K562 (cell line): ENCODE results near the gene WIPF2. TPM values are rescaled to one million over a fixed set of nuclear protein-coding genes. Genes with fewer than 3 reads are reported as not detected.

Experiments
- CEBPB ChIP-seq: fragments of 450-650 bp; IDR thresholded peaks from 2 replicates; pipeline ENCODE4 v1.6.1; 2016; ENCODE audit warnings: missing genetic modification characterization, missing compliant biosample characterization
- CREB1 ChIP-seq, 2 experiments: sonication (generic) in 1 of 2; formaldehyde crosslinking in 1 of 2; IDR thresholded peaks; 2 replicates each; pipeline versions ENCODE4 v1.6.1 to v1.8.0; 2012 to 2022; ENCODE audit warnings: inconsistent platforms in 1 of 2, mild to moderate bottlenecking in 1 of 2, missing genetic modification reagents in 1 of 2, moderate library complexity in 1 of 2
- ETV1 ChIP-seq: fragments of 450-650 bp; conservative IDR thresholded peaks from 2 replicates; pipeline ENCODE4 v1.6.1; 2016; ENCODE audit warnings: missing genetic modification characterization, control low read depth, low read depth, missing compliant biosample characterization
- GABPA ChIP-seq: fragments of 200-800 bp; sonication (Bioruptor generic); conservative IDR thresholded peaks from 2 replicates; pipeline ENCODE4 v1.6.1; 2016; ENCODE audit warnings: low read depth, missing genetic modification characterization, missing compliant biosample characterization
- HIVEP1 ChIP-seq: fragments of 250-450 bp; sonication (Bioruptor Pico); IDR thresholded peaks from 2 replicates; pipeline ENCODE4 v1.4.0; 2020; ENCODE audit warnings: mild to moderate bottlenecking
- HNRNPK ChIP-seq: fragments of 200-400 bp; formaldehyde crosslinking; IDR thresholded peaks from one replicate; pipeline ENCODE4 v1.6.1; 2018; ENCODE audit warnings: mild to moderate bottlenecking, low read depth, low read length; ENCODE audit not compliant: poor library complexity, severe bottlenecking
- JUNB ChIP-seq: fragments of 450-650 bp; formaldehyde crosslinking; conservative IDR thresholded peaks from 2 replicates; pipeline ENCODE4 v1.4.0; 2020; ENCODE audit warnings: mild to moderate bottlenecking
- JUND ChIP-seq, 2 experiments: IDR thresholded peaks; 2 replicates in 1 of 2; 3 replicates in 1 of 2; pipeline ENCODE4 v1.6.1; 2011; ENCODE audit warnings: borderline replicate concordance in 2 of 2, low read depth in 2 of 2, low read length in 2 of 2, improper control_type of control experiment in 1 of 2, missing biosample characterization in 1 of 2, missing genetic modification characterization in 1 of 2, missing genetic modification reagents in 1 of 2
- KAT8 ChIP-seq: fragments of 450-650 bp; IDR thresholded peaks from 2 replicates; pipeline ENCODE4 v1.6.1; 2016; ENCODE audit warnings: low read depth, mild to moderate bottlenecking
- MAFF ChIP-seq: IDR thresholded peaks from 2 replicates; pipeline ENCODE4 v1.6.1; 2012; ENCODE audit warnings: low read length, improper control_type of control experiment
- MAFK ChIP-seq: IDR thresholded peaks from 2 replicates; pipeline ENCODE4 v1.6.1; 2011; ENCODE audit warnings: low read length, improper control_type of control experiment
- POLR2AphosphoS2 ChIP-seq: IDR thresholded peaks from 2 replicates; pipeline ENCODE4 v1.6.1; 2012; ENCODE audit warnings: low read length, improper control_type of control experiment
- PRPF4 ChIP-seq: fragments of 200-400 bp; formaldehyde crosslinking; IDR thresholded peaks from one replicate; pipeline ENCODE4 v1.6.1; 2017; ENCODE audit warnings: low read length, low read depth, mild to moderate bottlenecking; ENCODE audit not compliant: insufficient read depth, poor library complexity, severe bottlenecking
- PYGO2 ChIP-seq: fragments of 450-650 bp; IDR thresholded peaks from 2 replicates; pipeline ENCODE4 v1.6.1; 2016; ENCODE audit warnings: mild to moderate bottlenecking, missing genetic modification characterization, moderate library complexity, missing compliant biosample characterization
- SMARCA4 ChIP-seq: fragments of 450-650 bp; IDR thresholded peaks from 2 replicates; pipeline ENCODE4 v1.6.1; 2016
- SMARCA5 ChIP-seq: fragments of 450-650 bp; IDR thresholded peaks from 2 replicates; pipeline ENCODE4 v1.6.1; 2016
- SRSF9 ChIP-seq: fragments of 200-400 bp; formaldehyde crosslinking; IDR thresholded peaks from 2 replicates; pipeline ENCODE4 v1.6.1; 2017; ENCODE audit warnings: low read depth, low read length, borderline replicate concordance
- TSHZ1 ChIP-seq: fragments of 250-450 bp; sonication (Bioruptor Pico); IDR thresholded peaks from 2 replicates; pipeline ENCODE4 v1.4.0; 2020; ENCODE audit warnings: mild to moderate bottlenecking, moderate library complexity
- polyA plus RNA-seq, 8 experiments: library from polyadenylated mRNA; depleted of rRNA in 4 of 8; stranded (reverse) in 5 of 8; unstranded in 3 of 8; fragments of >200 nt; fragmentation: Nextera tagmentation in 2 of 8; fragmentation: Illumina TruSeq in 1 of 8; extraction: Ambion mirVana in 2 of 8; extraction: Trizol in 1 of 8; gene quantifications; 2 replicates each; pipeline versions ENCODE4 v1.2.1 to v1.2.3, GENCODE V29; 2011 to 2014; ENCODE audit warnings: inconsistent platforms in 1 of 8, missing spikeins in 1 of 8
- total RNA-seq, 7 experiments: library from RNA; depleted of rRNA in 6 of 7; stranded (reverse); fragments of >200 nt in 6 of 7; fragmentation: Illumina TruSeq in 2 of 7; extraction: Trizol in 2 of 7; gene quantifications; 2 replicates each; pipeline versions ENCODE4 v1.2.1 to v1.2.3, GENCODE V29; 2011 to 2021; ENCODE audit warnings: low replicate concordance in 1 of 7
- TF ChIP-seq, protein P1 (sequence below): fragments of 450-650 bp; IDR thresholded peaks from 2 replicates; pipeline ENCODE4 v1.7.0; 2016; ENCODE audit warnings: borderline replicate concordance
- TF ChIP-seq, protein P2 (sequence below): fragments of 450-650 bp; formaldehyde crosslinking; IDR thresholded peaks from 2 replicates; pipeline ENCODE4 v1.4.0; 2022; ENCODE audit warnings: missing genetic modification characterization
- TF ChIP-seq, protein P3 (sequence below): fragments of 450-650 bp; IDR thresholded peaks from 2 replicates; pipeline ENCODE4 v1.6.1; 2016; ENCODE audit warnings: antibody characterized with exemption

Gene WIPF2
- total and polyA plus RNA-seq, 9 of the 15 experiments (the other 6 are each of a cell fraction or from before 2014, with no cell fraction given): 3.6 to 15.0 (median 5.3) TPM

GRCh38 chr17:40307740-40308239 lies 88.7 kb downstream of the WIPF2 start (continued):
- TF ChIP-seq TSHZ1 (CRISPR knock-in tag): no peak
- TF ChIP-seq HNRNPK: no peak
- TF ChIP-seq CREB1 (IDR thresholded peaks at IDR 0.05): peak; percentile 51; the same call in 1 of the 2 replicates
- no peak for TF ChIP-seq CREB1 (CRISPR knock-in tag; IDR thresholded peaks at IDR 0.05)
- 0 out of 2 replicates have a peak, but pooled peaks have one; percentile 9 for TF ChIP-seq MAFF
- TF ChIP-seq PYGO2 (tag): no peak
- peak; percentile 36 for TF ChIP-seq GABPA (tag)
- no peak for TF ChIP-seq JUNB
- peak; percentile 39; the same call in 1 of the 2 replicates for TF ChIP-seq SMARCA4
- TF ChIP-seq, protein P1, sequence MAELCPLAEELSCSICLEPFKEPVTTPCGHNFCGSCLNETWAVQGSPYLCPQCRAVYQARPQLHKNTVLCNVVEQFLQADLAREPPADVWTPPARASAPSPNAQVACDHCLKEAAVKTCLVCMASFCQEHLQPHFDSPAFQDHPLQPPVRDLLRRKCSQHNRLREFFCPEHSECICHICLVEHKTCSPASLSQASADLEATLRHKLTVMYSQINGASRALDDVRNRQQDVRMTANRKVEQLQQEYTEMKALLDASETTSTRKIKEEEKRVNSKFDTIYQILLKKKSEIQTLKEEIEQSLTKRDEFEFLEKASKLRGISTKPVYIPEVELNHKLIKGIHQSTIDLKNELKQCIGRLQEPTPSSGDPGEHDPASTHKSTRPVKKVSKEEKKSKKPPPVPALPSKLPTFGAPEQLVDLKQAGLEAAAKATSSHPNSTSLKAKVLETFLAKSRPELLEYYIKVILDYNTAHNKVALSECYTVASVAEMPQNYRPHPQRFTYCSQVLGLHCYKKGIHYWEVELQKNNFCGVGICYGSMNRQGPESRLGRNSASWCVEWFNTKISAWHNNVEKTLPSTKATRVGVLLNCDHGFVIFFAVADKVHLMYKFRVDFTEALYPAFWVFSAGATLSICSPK: no peak
- no peak for TF ChIP-seq SMARCA5
- peak; percentile 56; the same call in 1 of the 2 replicates for TF ChIP-seq POLR2AphosphoS2
- TF ChIP-seq CEBPB (tag): peak; percentile 29; the same call in 1 of the 2 replicates
- TF ChIP-seq ETV1 (tag): peak; percentile 66
- TF ChIP-seq MAFK: no peak
- TF ChIP-seq, protein P2, sequence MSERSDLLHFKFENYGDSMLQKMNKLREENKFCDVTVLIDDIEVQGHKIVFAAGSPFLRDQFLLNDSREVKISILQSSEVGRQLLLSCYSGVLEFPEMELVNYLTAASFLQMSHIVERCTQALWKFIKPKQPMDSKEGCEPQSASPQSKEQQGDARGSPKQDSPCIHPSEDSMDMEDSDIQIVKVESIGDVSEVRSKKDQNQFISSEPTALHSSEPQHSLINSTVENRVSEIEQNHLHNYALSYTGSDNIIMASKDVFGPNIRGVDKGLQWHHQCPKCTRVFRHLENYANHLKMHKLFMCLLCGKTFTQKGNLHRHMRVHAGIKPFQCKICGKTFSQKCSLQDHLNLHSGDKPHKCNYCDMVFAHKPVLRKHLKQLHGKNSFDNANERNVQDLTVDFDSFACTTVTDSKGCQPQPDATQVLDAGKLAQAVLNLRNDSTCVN (CRISPR knock-in tag): no peak
- 0 out of 2 replicates have a peak, but pooled peaks have one; percentile 40 for TF ChIP-seq JUND (IDR thresholded peaks at IDR 0.05; ENCODE audit: borderline replicate concordance, low read depth, low read length)
- TF ChIP-seq JUND (tag; IDR thresholded peaks at IDR 0.05; ENCODE audit: borderline replicate concordance, low read depth, low read length): peak; percentile 35; the same call in 1 of the 3 replicates
- no peak for TF ChIP-seq KAT8
- TF ChIP-seq SRSF9: no peak
- no peak for TF ChIP-seq HIVEP1 (CRISPR knock-in tag)
- TF ChIP-seq PRPF4: no peak
- TF ChIP-seq, protein P3, sequence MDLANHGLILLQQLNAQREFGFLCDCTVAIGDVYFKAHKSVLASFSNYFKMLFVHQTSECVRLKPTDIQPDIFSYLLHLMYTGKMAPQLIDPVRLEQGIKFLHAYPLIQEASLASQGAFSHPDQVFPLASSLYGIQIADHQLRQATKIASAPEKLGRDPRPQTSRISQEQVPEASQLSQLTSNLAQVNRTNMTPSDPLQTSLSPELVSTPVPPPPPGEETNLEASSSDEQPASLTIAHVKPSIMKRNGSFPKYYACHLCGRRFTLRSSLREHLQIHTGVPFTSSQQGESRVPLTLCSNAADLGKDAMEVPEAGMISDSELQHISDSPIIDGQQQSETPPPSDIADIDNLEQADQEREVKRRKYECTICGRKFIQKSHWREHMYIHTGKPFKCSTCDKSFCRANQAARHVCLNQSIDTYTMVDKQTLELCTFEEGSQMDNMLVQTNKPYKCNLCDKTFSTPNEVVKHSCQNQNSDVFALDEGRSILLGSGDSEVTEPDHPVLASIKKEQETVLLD: no peak
